K562 (cell line): ENCODE results near the gene FAM78B. TPM values are rescaled to one million over a fixed set of nuclear protein-coding genes. Genes with fewer than 3 reads are reported as not detected.

ENCODE experiments used
- ATAC-seq: fragments of 200-7000 bp; cut with Tn5 transposase; 3 replicates; pipeline ENCODE4 v1.9.1; 2020; ENCODE audit warnings: moderate library complexity
- BruUV-seq: library from RNA; stranded (reverse); fragments of 400-500 nt; replicated peaks from 2 replicates; lab custom pipeline; 2021; lab: Mats Ljungman, UMichigan
- CTCF ChIA-PET: fragments of 300-600 bp; formaldehyde crosslinking; extraction: SDS; loops from one replicate; lab custom pipeline; 2021; ENCODE audit warnings: low intra/inter-chr PET ratio; lab: Yijun Ruan, JAX
- POLR2A ChIA-PET: fragments of 300-600, 350-650 bp; sonication (Branson Sonifier 250); formaldehyde crosslinking; extraction: SDS; loops from one replicate; lab custom pipeline; 2021; ENCODE audit warnings: antibody characterized with exemption, inconsistent platforms; lab: Yijun Ruan, JAX
- DNase-seq, 4 experiments: peaks; one replicate each; pipeline versions ENCODE4 v3.0.0 to v3.0.0-alpha.2; 2011 to 2018; ENCODE audit warnings: low spot score in 3 of 4, mixed read lengths in 3 of 4; ENCODE audit errors: extremely low read depth in 1 of 4
- FAIRE-seq: peaks from 2 replicates; lab custom pipeline; 2011; peaks lifted over from hg19 to GRCh38; lab: Jason Lieb, UNC
- H2AFZ ChIP-seq: 2 replicates; pipeline ENCODE4 v1.6.0; 2011; ENCODE audit warnings: low read depth, low read length, control low read depth, inconsistent platforms
- H3K27ac ChIP-seq: fragments of 200-600 bp; 3 replicates; pipeline ENCODE4 v1.8.0; 2011; ENCODE audit warnings: low read depth, mild to moderate bottlenecking, control low read depth, inconsistent platforms, low read length, moderate library complexity, mixed read lengths; ENCODE audit errors: extremely low read depth
- H3K27me3 ChIP-seq, 2 experiments: fragments of 300-600 bp in 1 of 2; 2 replicates in 1 of 2; 3 replicates in 1 of 2; pipeline versions ENCODE4 v1.6.0 to v1.8.0; 2011; ENCODE audit warnings: inconsistent platforms in 2 of 2, low read length in 2 of 2, mild to moderate bottlenecking in 1 of 2, mixed read lengths in 1 of 2, moderate library complexity in 1 of 2; ENCODE audit not compliant: control insufficient read depth in 2 of 2, insufficient read depth in 2 of 2
- H3K36me3 ChIP-seq: fragments of 300-600 bp; 3 replicates; pipeline ENCODE4 v1.8.0; 2011; ENCODE audit warnings: mild to moderate bottlenecking, low read length, inconsistent platforms; ENCODE audit not compliant: control insufficient read depth, insufficient read depth
- H3K4me1 ChIP-seq, 2 experiments: fragments of 200-600 bp in 1 of 2; replicated peaks in 1 of 2; 2 replicates in 1 of 2; 3 replicates in 1 of 2; pipeline versions ENCODE4 v1.5.1 to v1.8.0; 2011; ENCODE audit warnings: inconsistent platforms in 2 of 2, low read length in 2 of 2, mild to moderate bottlenecking in 1 of 2, mixed read lengths in 1 of 2, moderate library complexity in 1 of 2; ENCODE audit not compliant: control insufficient read depth in 2 of 2, insufficient read depth in 2 of 2
- H3K4me2 ChIP-seq: 2 replicates; pipeline ENCODE4 v1.6.1; 2011; ENCODE audit warnings: low read length, control low read depth, inconsistent platforms, mixed read lengths; ENCODE audit not compliant: insufficient read depth
- H3K4me3 ChIP-seq: fragments of 200-600 bp; sonication (generic), shearing (Covaris generic); 2 replicates; pipeline ENCODE4 v1.5.1; 2016; ENCODE audit warnings: control low read depth, inconsistent platforms
- H3K79me2 ChIP-seq: fragments of 200-600 bp; 3 replicates; pipeline ENCODE4 v1.8.0; 2011; ENCODE audit warnings: low read length, inconsistent platforms; ENCODE audit not compliant: control insufficient read depth, insufficient read depth
- H3K9ac ChIP-seq, 2 experiments: 2 replicates each; pipeline versions ENCODE4 v1.6.0 to v1.6.1; 2011; ENCODE audit warnings: low read depth in 2 of 2, low read length in 2 of 2, control low read depth in 1 of 2, inconsistent platforms in 1 of 2, mild to moderate bottlenecking in 1 of 2, mixed read lengths in 1 of 2; ENCODE audit not compliant: insufficient read depth in 1 of 2
- H3K9me1 ChIP-seq: one replicate; pipeline ENCODE4 v1.6.0; 2011; ENCODE audit warnings: inconsistent platforms, mild to moderate bottlenecking, low read length, moderate library complexity; ENCODE audit not compliant: control insufficient read depth, insufficient read depth
- H3K9me3 ChIP-seq: replicated peaks from 2 replicates; pipeline ENCODE4 v1.5.1; 2011; ENCODE audit warnings: low read depth, low read length, inconsistent platforms; ENCODE audit not compliant: control insufficient read depth, insufficient read depth
- H4K20me1 ChIP-seq: replicated peaks from 2 replicates; pipeline ENCODE4 v1.6.1; 2011; ENCODE audit warnings: low read length, inconsistent platforms, mixed read lengths; ENCODE audit not compliant: control insufficient read depth, insufficient read depth
- MYNN ChIP-seq, 2 experiments: sonication (generic); formaldehyde crosslinking in 1 of 2; IDR thresholded peaks; 2 replicates each; pipeline versions ENCODE4 v1.5.0 to v1.6.1; 2016 to 2020; ENCODE audit warnings: antibody characterized with exemption in 1 of 2, missing genetic modification reagents in 1 of 2
- NFIX ChIP-seq: fragments of 250-450 bp; sonication (Bioruptor Pico); IDR thresholded peaks from 2 replicates; pipeline ENCODE4 v1.4.0; 2020; ENCODE audit warnings: low read depth, mild to moderate bottlenecking, moderate library complexity
- RB1 ChIP-seq: fragments of 450-650 bp; IDR thresholded peaks from 2 replicates; pipeline ENCODE4 v1.6.1; 2017; ENCODE audit warnings: low read depth, mild to moderate bottlenecking
- SIN3B ChIP-seq: fragments of 450-650 bp; IDR thresholded peaks from 2 replicates; pipeline ENCODE4 v1.6.1; 2017; ENCODE audit warnings: low read depth, mild to moderate bottlenecking, moderate library complexity
- ZBTB1 ChIP-seq: sonication (generic); formaldehyde crosslinking; IDR thresholded peaks from 2 replicates; pipeline ENCODE4 v1.8.1; 2023; ENCODE audit warnings: missing genetic modification reagents, low read depth, mild to moderate bottlenecking, borderline replicate concordance
- ZBTB12 ChIP-seq: fragments of 250-450 bp; sonication (Bioruptor Pico); IDR thresholded peaks from 2 replicates; pipeline ENCODE4 v1.4.0; 2020
- ZMIZ1 ChIP-seq, 2 experiments: fragments of 150-350 bp in 1 of 2; IDR thresholded peaks; 2 replicates each; pipeline ENCODE4 v1.6.1; 2012 to 2016; ENCODE audit warnings: low read depth in 2 of 2, low read length in 2 of 2, mild to moderate bottlenecking in 1 of 2, moderate library complexity in 1 of 2
- ZNF134 ChIP-seq: fragments of 250-450 bp; sonication (Bioruptor Pico); conservative IDR thresholded peaks from 2 replicates; pipeline ENCODE4 v1.4.0; 2020
- ZNF282 ChIP-seq: sonication (generic); formaldehyde crosslinking; IDR thresholded peaks from 2 replicates; pipeline ENCODE4 v1.8.1; 2023; ENCODE audit warnings: missing genetic modification reagents
- ZNF398 ChIP-seq: fragments of 250-450 bp; sonication (Bioruptor Pico); IDR thresholded peaks from 2 replicates; pipeline ENCODE4 v1.8.0; 2021; ENCODE audit warnings: moderate library complexity, mild to moderate bottlenecking, inconsistent platforms
- ZNF449 ChIP-seq: fragments of 250-450 bp; sonication (Bioruptor Pico); IDR thresholded peaks from 2 replicates; pipeline ENCODE4 v1.8.0; 2022; ENCODE audit warnings: moderate library complexity, mild to moderate bottlenecking, inconsistent platforms
- ZNF778 ChIP-seq: fragments of 450-650 bp; formaldehyde crosslinking; IDR thresholded peaks from 2 replicates; pipeline ENCODE4 v1.4.0; 2020; ENCODE audit warnings: mild to moderate bottlenecking, moderate library complexity
- ZSCAN32 ChIP-seq: fragments of 450-650 bp; formaldehyde crosslinking; IDR thresholded peaks from 2 replicates; pipeline ENCODE4 v1.4.0; 2020; ENCODE audit warnings: mild to moderate bottlenecking, moderate library complexity
- ZZZ3 ChIP-seq: fragments of 450-650 bp; IDR thresholded peaks from 2 replicates; pipeline ENCODE4 v1.6.1; 2016; ENCODE audit warnings: antibody characterized with exemption, mild to moderate bottlenecking, moderate library complexity
- WGBS: fragments of 100-300 bp; shearing (Covaris generic); methylation state at CpG from one replicate; pipeline ENCODE4 v1.1.6; 2016; ENCODE audit warnings: low coverage, mixed read lengths; ENCODE audit not compliant: insufficient coverage; ENCODE audit errors: missing lambda C conversion rate; 5-methylcytosine and 5-hydroxymethylcytosine counted together
- in situ Hi-C: fragments of 300-500 bp; cut with MboI; formaldehyde crosslinking; loops from 4 replicates; pipeline ENCODE4 v1.15.0; 2018; ENCODE audit warnings: inconsistent platforms, mixed read lengths
- intact Hi-C: fragments of 100-400 bp; cut with micrococcal nuclease; formaldehyde crosslinking; loops from 2 replicates; pipeline ENCODE4 v1.14.2; 2022
- polyA plus RNA-seq, 8 experiments: library from polyadenylated mRNA; depleted of rRNA in 4 of 8; stranded (reverse) in 5 of 8; unstranded in 3 of 8; fragments of >200 nt; fragmentation: Nextera tagmentation in 2 of 8; fragmentation: Illumina TruSeq in 1 of 8; extraction: Ambion mirVana in 2 of 8; extraction: Trizol in 1 of 8; gene quantifications; 2 replicates each; pipeline versions ENCODE4 v1.2.1 to v1.2.3, GENCODE V29; 2011 to 2014; ENCODE audit warnings: inconsistent platforms in 1 of 8, missing spikeins in 1 of 8
- total RNA-seq, 7 experiments: library from RNA; depleted of rRNA in 6 of 7; stranded (reverse); fragments of >200 nt in 6 of 7; fragmentation: Illumina TruSeq in 2 of 7; extraction: Trizol in 2 of 7; gene quantifications; 2 replicates each; pipeline versions ENCODE4 v1.2.1 to v1.2.3, GENCODE V29; 2011 to 2021; ENCODE audit warnings: low replicate concordance in 1 of 7

FAM78B gene
- total and polyA plus RNA-seq, 9 of the 15 experiments (the other 6 are each of a cell fraction or from before 2014, with no cell fraction given), result 0.04 to 0.43 (median 0.29) TPM; not detected in 1

GRCh38 chr1:166136222-166136621 is 30.6 kb downstream of the FAM78B start:
- no peak overlapping the region for H3K4me2 ChIP-seq
- DNase-seq (no peak), FAIRE-seq (no peak), ATAC-seq (no peak)
- no peaks in the 10 kb centered on the region; the same call in 1 of the 2 replicates for H4K20me1 ChIP-seq
- WGBS, result 3% methylated on average over 3 of the region's 3 CpGs
- H3K27me3 ChIP-seq, result peaks cover 0 to 7% of the 10 kb centered on the region in 2 experiments; a peak in 2 of 5 replicates
- BruUV-seq, result no TSS peak
- POLR2A ChIA-PET, result no interaction called here
- no peak overlapping the region for H3K9ac ChIP-seq
- H3K9me1 ChIP-seq, result no peaks in the 10 kb centered on the region
- no peaks in the 10 kb centered on the region for H3K9me3 ChIP-seq
- intact Hi-C loops (no loop called here), in situ Hi-C loops (no loop called here)
- H3K27ac ChIP-seq, result no peak overlapping the region
- no peak overlapping the region for H2AFZ ChIP-seq
- H3K36me3 ChIP-seq, result no peaks in the 10 kb centered on the region
- H3K4me1 ChIP-seq, result no peaks in the 10 kb centered on the region
- H3K4me3 ChIP-seq, result no peak overlapping the region
- CTCF ChIA-PET, result no interaction called here
- no peaks in the 10 kb centered on the region for H3K79me2 ChIP-seq
- no peak for TF ChIP-seq ZNF282 (CRISPR knock-in tag)
- TF ChIP-seq ZBTB12, result no peak
- no peak for TF ChIP-seq ZMIZ1 (IDR thresholded peaks at IDR 0.05; ENCODE audit: low read depth in 2 of 2, low read length in 2 of 2)
- TF ChIP-seq ZZZ3, result no peak
- TF ChIP-seq ZNF398 (CRISPR knock-in tag), result no peak
- TF ChIP-seq RB1, result no peak
- no peak for TF ChIP-seq SIN3B
- no peak for TF ChIP-seq ZNF134 (CRISPR knock-in tag)
- TF ChIP-seq MYNN (IDR thresholded peaks at IDR 0.05), result no peak
- no peak for TF ChIP-seq MYNN (CRISPR knock-in tag; IDR thresholded peaks at IDR 0.05)
- TF ChIP-seq ZNF449, result no peak
- no peak for TF ChIP-seq NFIX
- TF ChIP-seq ZSCAN32, result no peak
- TF ChIP-seq ZBTB1 (CRISPR knock-in tag), result no peak
- TF ChIP-seq ZNF778 (CRISPR knock-in tag), result no peak
